Duodenal mucosa (tissue), 2 donors: ENCODE measurements around the gene OMA1.
"Not testable (repeated sequence)": the region's sequence is repeated elsewhere in the genome, so short reads cannot be mapped to it uniquely, and the experiment has no call there.

Experiments
- H3K27ac ChIP-seq: one replicate; pipeline ENCODE4 v1.7.0; 2013; ENCODE audit warnings: low read depth, low read length
- H3K27me3 ChIP-seq, 2 donors: one replicate each; pipeline ENCODE4 v1.7.0; 2013; ENCODE audit warnings: low read length in 2 of 2, control low read depth in 1 of 2; ENCODE audit not compliant: insufficient read depth in 2 of 2, control insufficient read depth in 1 of 2
- H3K36me3 ChIP-seq, 2 donors: one replicate each; pipeline ENCODE4 v1.7.0; 2013; ENCODE audit warnings: low read length in 2 of 2, control low read depth in 1 of 2; ENCODE audit not compliant: insufficient read depth in 2 of 2, control insufficient read depth in 1 of 2
- H3K4me1 ChIP-seq, 2 donors: one replicate each; pipeline ENCODE4 v1.7.0; 2013; ENCODE audit warnings: low read length in 2 of 2, control low read depth in 1 of 2; ENCODE audit not compliant: insufficient read depth in 2 of 2, control insufficient read depth in 1 of 2
- H3K4me3 ChIP-seq, 2 donors: one replicate each; pipeline ENCODE4 v1.7.0; 2013; ENCODE audit warnings: low read length in 2 of 2, low read depth in 1 of 2
- H3K9ac ChIP-seq, 2 donors: one replicate each; pipeline ENCODE4 v1.7.0; 2013; ENCODE audit warnings: low read length in 2 of 2, low read depth in 1 of 2
- H3K9me3 ChIP-seq, 2 donors: one replicate each; pipeline ENCODE4 v1.7.0; 2013; ENCODE audit warnings: low read length in 2 of 2, control low read depth in 1 of 2; ENCODE audit not compliant: control insufficient read depth in 1 of 2

Gene OMA1

DNA sequence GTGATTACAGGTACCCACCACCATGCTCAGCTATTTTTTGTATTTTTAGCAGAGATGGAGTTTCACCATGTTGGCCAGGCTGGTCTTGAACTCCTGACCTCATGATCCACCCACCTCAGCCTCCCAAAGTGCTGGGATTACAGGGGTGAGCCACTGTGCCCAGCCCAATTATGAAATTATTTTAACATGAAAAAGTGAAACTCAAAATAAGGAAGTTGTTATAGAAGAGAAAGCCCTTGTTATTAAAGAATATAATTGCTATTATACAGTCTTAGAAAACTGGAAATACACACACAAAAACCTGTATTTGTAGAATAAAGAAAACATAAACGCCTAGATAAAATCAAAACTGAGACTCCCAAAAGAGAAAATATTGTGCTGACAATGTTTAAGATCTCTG is 14.7 kb downstream of the OMA1 start:
- not testable (repeated sequence) for H3K36me3 ChIP-seq, H3K9ac ChIP-seq, H3K27ac ChIP-seq, H3K27me3 ChIP-seq, H3K4me1 ChIP-seq, H3K4me3 ChIP-seq, H3K9me3 ChIP-seq

- H3K9me3 ChIP-seq = no peaks in the 10 kb centered on the region
- H3K9ac ChIP-seq = no peak overlapping the region
- H3K27ac ChIP-seq = no peak overlapping the region
- no peaks in the 10 kb centered on the region for H3K4me1 ChIP-seq
- H3K36me3 ChIP-seq = peaks cover 0 to 6% of the 10 kb centered on the region in 2 donors
- no peaks in the 10 kb centered on the region for H3K27me3 ChIP-seq
- H3K4me3 ChIP-seq = no peak overlapping the region
Observed at GRCh38 chr1:58529284-58529683, 17.2 kb downstream of the OMA1 start.

- Histone ChIP-seq H3K4me3 (no peak overlapping the region), H3K9me3 (no peaks in the 10 kb centered on the region), H3K27ac (no peak overlapping the region), H3K9ac (no peak overlapping the region), H3K27me3 (no peaks in the 10 kb centered on the region), H3K4me1 (no peaks in the 10 kb centered on the region), H3K36me3 (peaks cover 0 to 6% of the 10 kb centered on the region in 2 donors)
Observed at GRCh38 chr1:58528518-58528917, 18.0 kb downstream of the OMA1 start.

GRCh38 chr1:58524353-58524945 is 22.1 kb downstream of the OMA1 start:
- H3K36me3 ChIP-seq = peaks cover 2 to 9% of the 10 kb centered on the region in 2 donors
- no peaks in the 10 kb centered on the region for H3K4me1 ChIP-seq
- no peak overlapping the region for H3K9ac ChIP-seq
- no peaks in the 10 kb centered on the region for H3K9me3 ChIP-seq
- H3K27ac ChIP-seq = no peak overlapping the region
- H3K4me3 ChIP-seq = no peak overlapping the region
- no peaks in the 10 kb centered on the region for H3K27me3 ChIP-seq

- H3K9me3 ChIP-seq = peaks cover 0 to 8% of the 10 kb centered on the region in 2 donors
- H3K27me3 ChIP-seq = no peaks in the 10 kb centered on the region
- H3K4me3 ChIP-seq = no peak overlapping the region
- peaks cover 0 to 8% of the 10 kb centered on the region in 2 donors for H3K36me3 ChIP-seq
- no peaks in the 10 kb centered on the region for H3K4me1 ChIP-seq
- H3K9ac ChIP-seq = no peak overlapping the region
- no peak overlapping the region for H3K27ac ChIP-seq
Observed at GRCh38 chr1:58515794-58516401, 30.6 kb downstream of the OMA1 start.

- Histone ChIP-seq H3K27me3 (no peaks in the 10 kb centered on the region), H3K4me1 (no peaks in the 10 kb centered on the region), H3K9me3 (peaks cover 0 to 9% of the 10 kb centered on the region in 2 donors), H3K4me3 (no peak overlapping the region), H3K36me3 (peaks cover 0 to 9% of the 10 kb centered on the region in 2 donors), H3K9ac (no peak overlapping the region), H3K27ac (no peak overlapping the region)
Observed at GRCh38 chr1:58513956-58514355, 32.6 kb downstream of the OMA1 start.

DNA sequence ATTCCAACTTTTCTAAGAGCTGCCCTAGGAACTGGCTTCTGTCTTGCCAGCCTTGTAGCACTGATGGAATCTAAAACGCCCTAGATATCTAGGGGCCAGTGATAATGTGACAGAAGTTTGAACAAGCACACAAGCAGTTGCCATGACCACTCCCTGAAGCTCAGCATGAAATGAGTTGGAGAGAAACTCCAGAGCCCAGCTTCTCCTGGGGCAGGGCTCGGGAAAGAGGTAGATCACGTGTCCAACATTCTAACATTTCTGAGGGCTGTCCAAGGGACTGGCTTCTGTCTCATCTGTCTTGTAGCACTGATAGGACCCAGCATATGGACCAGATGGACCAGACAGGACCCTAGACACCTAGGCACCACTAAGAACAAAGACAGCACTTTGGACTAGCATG is 37.9 kb downstream of the OMA1 start:
- Histone ChIP-seq H3K36me3 (peaks cover 0 to 31% of the 10 kb centered on the region in 2 donors), H3K4me3 (no peak overlapping the region), H3K4me1 (no peaks in the 10 kb centered on the region), H3K9ac (no peak overlapping the region), H3K27ac (no peak overlapping the region), H3K27me3 (no peaks in the 10 kb centered on the region), H3K9me3 (peaks cover 0 to 9% of the 10 kb centered on the region in 2 donors)

DNA sequence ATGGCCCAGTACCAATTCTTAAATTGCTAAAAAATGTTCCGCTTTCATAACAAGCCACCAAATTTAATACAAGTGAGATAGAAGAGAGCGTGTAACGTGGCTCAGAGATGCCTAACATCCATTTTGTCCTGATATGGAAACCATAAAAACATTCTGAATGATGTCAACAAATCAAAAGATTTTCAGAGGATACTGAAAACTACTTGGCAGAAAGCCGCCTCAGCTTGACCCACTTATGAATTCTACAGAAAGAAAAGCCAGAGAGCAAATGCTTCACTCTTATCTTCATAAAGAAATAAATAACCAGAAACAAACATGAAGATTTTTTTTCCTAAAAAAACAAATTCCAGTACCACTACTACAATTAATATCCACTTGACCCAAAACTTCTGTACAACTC is 41.2 kb downstream of the OMA1 start:
- H3K36me3 ChIP-seq = peaks cover 0 to 31% of the 10 kb centered on the region in 2 donors
- no peak overlapping the region for H3K9ac ChIP-seq
- H3K27me3 ChIP-seq = no peaks in the 10 kb centered on the region

GRCh38 chr1:58502519-58502918 is 44.0 kb downstream of the OMA1 start:
- H3K9ac ChIP-seq = no peak overlapping the region
- H3K27ac ChIP-seq = no peak overlapping the region
- peaks cover 0 to 21% of the 10 kb centered on the region in 2 donors for H3K36me3 ChIP-seq
- H3K4me3 ChIP-seq = no peak overlapping the region
- H3K4me1 ChIP-seq = no peaks in the 10 kb centered on the region
- H3K27me3 ChIP-seq = no peaks in the 10 kb centered on the region
- H3K9me3 ChIP-seq = no peaks in the 10 kb centered on the region

More for the DNA sequence above, 41.2 kb downstream of the OMA1 start:
- H3K27ac ChIP-seq = no peak overlapping the region
- H3K4me1 ChIP-seq = no peaks in the 10 kb centered on the region
- H3K9me3 ChIP-seq = no peaks in the 10 kb centered on the region
- H3K4me3 ChIP-seq = no peak overlapping the region

- no peak overlapping the region for H3K27ac ChIP-seq
- peaks cover 3 to 15% of the 10 kb centered on the region in 2 donors for H3K36me3 ChIP-seq
- H3K4me1 ChIP-seq = no peaks in the 10 kb centered on the region
- H3K27me3 ChIP-seq = no peaks in the 10 kb centered on the region
- no peak overlapping the region for H3K9ac ChIP-seq
- H3K4me3 ChIP-seq = no peak overlapping the region
- no peaks in the 10 kb centered on the region for H3K9me3 ChIP-seq
Observed at GRCh38 chr1:58500043-58500442, 46.5 kb downstream of the OMA1 start.
